Ramos (cell line): Measurements from ENCODE around the gene MORN4.
"Not testable (repeated sequence)": the region's sequence is repeated elsewhere in the genome, so short reads cannot be mapped to it uniquely, and the experiment has no call there.

ENCODE experiments used
- in situ Hi-C: fragments of 300-500 bp; cut with MboI; formaldehyde crosslinking; loops from one replicate; pipeline ENCODE4 v1.14.3; 2022; ENCODE audit warnings: low sequenced_read_pairs; ENCODE audit not compliant: unreplicated experiment

MORN4 gene

GRCh38 chr10:97632949-97633884, at the start of gene MORN4:
TSS of gene MORN4 (minus strand) at chr10:97633500. CDS start at chr10:97619653, 13,847 bp downstream.
- in situ Hi-C loops = no loop called here

DNA sequence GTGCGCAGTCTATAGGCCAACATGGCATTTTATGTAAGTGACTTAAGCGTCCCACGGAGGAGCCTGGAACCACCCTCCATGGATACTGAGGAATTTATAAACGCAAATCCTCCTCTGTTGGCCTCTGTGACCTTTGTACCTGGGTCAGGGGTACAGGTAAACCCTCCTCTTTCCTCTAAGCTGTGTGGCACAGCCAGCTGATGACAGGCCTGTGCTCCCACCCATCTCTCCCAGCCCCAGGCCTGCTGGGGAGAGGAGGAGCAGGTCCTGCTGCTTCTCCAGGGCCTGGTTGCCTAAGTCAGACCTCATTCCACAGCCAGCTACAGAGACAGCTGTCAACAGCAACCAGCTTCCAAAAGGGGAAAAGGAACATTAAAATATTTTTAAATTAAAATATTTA, 48.7 kb upstream of the MORN4 start:
- in situ Hi-C loops = no loop called here

DNA sequence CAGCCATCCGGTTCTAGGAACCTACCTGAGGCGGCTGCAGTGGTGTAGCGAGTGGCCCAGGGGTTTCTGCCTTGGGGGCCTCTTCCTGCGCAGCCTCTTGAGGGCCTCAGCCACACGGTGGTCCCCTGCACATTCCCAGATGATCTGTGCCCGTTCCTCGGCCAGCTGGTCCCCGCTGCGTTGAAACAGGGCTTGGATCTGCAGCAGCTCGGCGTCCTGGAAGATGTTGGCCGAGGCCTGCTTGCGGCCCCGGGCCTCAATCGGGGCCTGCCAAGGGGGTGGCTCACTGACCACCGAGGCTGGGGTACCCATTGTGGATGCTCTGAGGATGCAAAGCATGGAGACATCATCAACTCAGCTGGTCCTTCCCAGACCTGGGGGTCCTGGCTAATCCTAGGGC, 46.3 kb upstream of the MORN4 start:
- in situ Hi-C loops = no loop called here

GRCh38 chr10:97676770-97677581, 43.7 kb upstream of the MORN4 start:
- in situ Hi-C loops = no loop called here

GRCh38 chr10:97675222-97675621, 41.9 kb upstream of the MORN4 start:
- in situ Hi-C loops = no loop called here

DNA sequence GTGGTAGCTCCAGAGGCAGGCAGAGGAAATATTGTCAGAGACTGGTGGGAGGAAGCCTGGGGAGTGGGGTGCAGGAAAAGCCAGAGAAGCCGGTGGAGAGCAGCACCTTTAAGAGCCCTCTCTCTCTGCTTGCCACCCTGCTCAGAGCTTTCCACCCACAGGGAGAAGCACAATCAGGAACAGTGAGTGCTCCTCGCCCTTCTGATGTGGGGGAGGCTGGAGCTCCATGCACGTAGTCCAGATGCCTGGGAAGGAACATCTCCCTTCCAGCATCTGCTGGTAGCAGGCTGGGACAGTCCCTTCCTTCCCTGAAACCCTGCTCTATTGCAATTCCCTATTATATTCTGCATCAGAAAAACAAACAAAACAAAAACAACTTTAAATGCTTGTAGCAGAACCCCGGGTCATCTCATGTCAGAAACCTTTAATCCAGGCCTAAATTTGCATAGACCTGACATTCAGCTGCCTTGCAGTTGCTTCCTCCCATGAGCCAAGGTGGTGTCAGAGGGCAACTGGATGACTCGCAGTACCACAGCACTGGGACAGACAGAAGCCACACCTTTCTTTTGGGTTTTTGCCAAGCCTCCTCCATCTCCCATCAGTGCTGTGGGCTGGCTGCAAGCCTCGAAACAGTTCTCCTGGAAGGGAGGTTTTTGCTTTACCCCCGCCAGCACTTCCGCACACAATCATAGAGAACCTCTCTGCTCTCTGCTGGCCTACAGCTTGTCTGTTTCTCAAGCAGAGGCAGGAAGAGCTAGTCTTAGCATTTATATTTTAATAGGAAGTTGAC, 40.6 kb upstream of the MORN4 start:
- in situ Hi-C loops = no loop called here

GRCh38 chr10:97669571-97669970, 36.3 kb upstream of the MORN4 start:
- in situ Hi-C loops = no loop called here

DNA sequence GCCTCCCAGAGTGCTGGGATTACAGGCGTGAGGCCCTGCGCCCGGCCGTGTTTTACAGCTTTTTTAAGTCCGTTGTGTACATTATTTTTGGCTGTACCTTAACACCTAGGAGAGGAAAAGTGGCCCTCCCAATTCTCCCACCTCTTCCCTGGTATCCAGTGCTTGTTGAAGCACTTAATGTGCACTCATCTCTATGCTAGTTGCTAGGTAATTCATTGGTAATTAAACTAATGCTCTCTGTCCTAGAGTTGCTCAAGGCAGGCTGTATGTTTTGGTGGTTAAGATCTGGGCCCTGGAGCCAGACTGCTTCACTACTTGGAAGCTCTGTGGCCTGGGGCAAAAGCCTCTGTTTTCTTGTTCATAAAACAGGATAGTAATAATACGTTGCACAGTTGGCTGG, 34.2 kb upstream of the MORN4 start:
- in situ Hi-C loops = no loop called here

- in situ Hi-C loops = no loop called here
Observed at GRCh38 chr10:97666992-97667391, 33.7 kb upstream of the MORN4 start.

DNA sequence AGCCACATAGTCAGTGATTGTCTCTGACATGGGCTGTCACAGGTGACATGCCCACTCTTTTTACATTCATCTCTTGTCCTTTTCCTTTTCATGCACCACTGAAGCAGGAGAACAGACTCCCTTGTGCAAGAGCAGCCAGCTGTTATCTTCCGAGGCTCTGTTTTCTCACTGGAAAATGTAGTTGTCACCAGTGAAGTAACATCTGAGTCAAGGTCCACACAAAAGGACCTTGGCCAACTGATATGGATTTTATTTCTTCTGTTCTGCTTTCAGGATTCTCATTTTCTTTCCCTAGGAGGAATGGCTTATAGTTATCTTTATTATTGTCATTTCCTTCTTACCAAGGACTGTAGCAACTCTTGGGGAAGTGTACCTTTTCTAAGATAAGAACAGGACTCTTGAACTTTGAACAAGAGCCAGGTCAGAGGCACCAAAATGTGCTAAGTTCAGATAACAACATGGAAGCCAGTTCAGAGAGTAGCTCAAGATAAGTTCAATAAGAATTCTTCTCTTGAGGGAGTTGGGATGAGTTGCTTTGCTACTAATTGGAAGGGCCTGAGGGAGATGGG, 31.1 kb upstream of the MORN4 start:
- in situ Hi-C loops = no loop called here

GRCh38 chr10:97659589-97659988, 26.3 kb upstream of the MORN4 start:
- in situ Hi-C loops = no loop called here

DNA sequence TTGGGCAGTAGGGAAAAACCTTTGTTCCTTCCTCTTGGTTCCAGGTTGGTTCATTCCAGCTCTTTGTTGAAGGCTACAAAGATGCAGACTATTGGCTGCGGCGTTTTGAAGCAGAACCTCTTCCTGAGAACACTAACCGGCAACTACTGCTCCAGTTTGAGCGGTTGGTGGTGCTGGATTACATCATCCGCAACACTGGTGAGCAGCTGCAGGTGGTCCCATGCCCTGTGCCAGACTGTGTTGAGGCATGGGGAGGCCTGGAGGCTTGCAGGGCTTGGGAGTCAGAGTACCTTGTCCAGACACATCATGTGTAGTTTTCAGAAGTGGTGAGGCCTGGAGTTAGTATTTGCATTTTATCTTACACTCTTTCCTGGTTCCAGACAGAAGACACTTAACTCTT, 23.5 kb upstream of the MORN4 start:
- in situ Hi-C loops = no loop called here

DNA sequence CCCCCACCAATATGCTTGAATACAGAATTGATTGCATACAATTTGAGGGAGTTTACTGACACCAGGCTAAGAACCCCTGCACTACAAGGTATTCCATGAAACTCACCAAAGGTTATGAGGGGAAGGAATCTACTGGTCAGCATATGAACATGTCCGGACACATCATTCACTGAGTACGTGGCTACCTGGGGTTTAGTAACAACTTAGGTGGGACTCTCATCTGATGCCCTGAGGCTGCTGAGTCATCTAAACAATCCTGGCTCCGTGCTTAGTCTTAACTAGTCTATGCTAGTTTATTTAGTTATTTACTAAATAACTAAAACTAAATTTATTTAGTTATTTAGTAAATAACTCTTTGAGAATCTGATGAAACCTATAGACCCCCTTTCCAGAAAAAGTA, 18.5 kb upstream of the MORN4 start:
- in situ Hi-C loops = no loop called here

DNA sequence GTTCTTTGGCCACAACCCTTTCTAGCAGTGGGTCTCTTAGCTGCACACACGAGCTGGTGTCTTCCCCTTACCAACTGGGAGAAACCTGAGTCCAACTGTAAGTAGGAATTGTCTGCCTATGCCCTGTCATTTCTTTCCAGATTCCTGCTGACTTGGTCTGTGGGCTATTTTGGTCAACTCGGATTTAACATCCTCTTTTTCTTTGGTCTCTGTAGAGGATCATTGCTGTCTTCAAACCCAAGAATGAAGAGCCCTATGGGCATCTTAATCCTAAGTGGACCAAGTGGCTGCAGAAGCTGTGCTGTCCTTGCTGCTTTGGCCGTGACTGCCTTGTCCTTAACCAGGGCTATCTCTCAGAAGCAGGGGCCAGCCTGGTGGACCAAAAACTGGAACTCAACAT, 17.4 kb upstream of the MORN4 start:
- in situ Hi-C loops = no loop called here

- in situ Hi-C loops = not testable (repeated sequence)
Observed at GRCh38 chr10:97649405-97649750, 16.1 kb upstream of the MORN4 start.

- in situ Hi-C loops = no loop called here
Observed at GRCh38 chr10:97648562-97649404, 15.5 kb upstream of the MORN4 start.

GRCh38 chr10:97647556-97647955, 14.3 kb upstream of the MORN4 start:
- in situ Hi-C loops = no loop called here

- in situ Hi-C loops = no loop called here
Observed at GRCh38 chr10:97644936-97645335, 11.6 kb upstream of the MORN4 start.

- in situ Hi-C loops = no loop called here
Observed at GRCh38 chr10:97643441-97643985, 10.2 kb upstream of the MORN4 start.
